GM12865 (cell line): ENCODE measurements around the gene ANKRD13D.

Experiments used
- DNase-seq: peaks from one replicate; pipeline ENCODE4 v3.0.0; 2010; ENCODE audit warnings: low read depth
- H3K4me3 ChIP-seq: 2 replicates; pipeline ENCODE4 v1.5.1; 2011; ENCODE audit warnings: mild to moderate bottlenecking, low read depth, low read length, control low read depth
- TF ChIP-seq, protein P1 (sequence below): IDR thresholded peaks from 2 replicates; pipeline ENCODE4 v1.5.1; 2011; ENCODE audit warnings: low read length, control low read depth, low read depth, inconsistent platforms; ENCODE audit not compliant: insufficient read depth; ENCODE audit errors: missing control alignments

Gene ANKRD13D

DNA sequence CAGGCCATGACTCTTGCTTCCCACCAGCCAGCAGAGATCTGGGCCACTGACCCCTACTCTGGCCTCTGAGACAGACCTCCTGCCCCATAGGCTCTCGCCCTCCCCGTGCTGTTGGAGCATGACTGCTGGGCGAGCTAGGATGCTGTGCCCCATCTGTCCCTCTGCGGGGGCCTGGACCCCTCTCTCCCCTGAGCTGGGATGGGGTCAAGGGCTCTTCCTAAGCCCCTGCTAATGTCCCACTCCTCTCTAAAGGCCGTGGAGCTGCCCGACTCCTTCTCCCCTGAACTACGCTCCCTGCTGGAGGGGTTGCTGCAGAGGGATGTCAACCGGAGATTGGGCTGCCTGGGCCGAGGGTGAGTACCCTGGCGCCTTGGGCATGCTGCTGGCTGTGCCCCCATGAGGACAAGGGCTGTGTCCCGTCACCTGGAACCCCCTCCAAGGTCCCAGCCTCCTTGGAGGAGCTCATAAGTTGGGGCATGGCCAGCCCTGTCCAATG lies 6.2 kb upstream of the ANKRD13D start:
- no peak overlapping the region for H3K4me3 ChIP-seq
- TF ChIP-seq, protein P1, sequence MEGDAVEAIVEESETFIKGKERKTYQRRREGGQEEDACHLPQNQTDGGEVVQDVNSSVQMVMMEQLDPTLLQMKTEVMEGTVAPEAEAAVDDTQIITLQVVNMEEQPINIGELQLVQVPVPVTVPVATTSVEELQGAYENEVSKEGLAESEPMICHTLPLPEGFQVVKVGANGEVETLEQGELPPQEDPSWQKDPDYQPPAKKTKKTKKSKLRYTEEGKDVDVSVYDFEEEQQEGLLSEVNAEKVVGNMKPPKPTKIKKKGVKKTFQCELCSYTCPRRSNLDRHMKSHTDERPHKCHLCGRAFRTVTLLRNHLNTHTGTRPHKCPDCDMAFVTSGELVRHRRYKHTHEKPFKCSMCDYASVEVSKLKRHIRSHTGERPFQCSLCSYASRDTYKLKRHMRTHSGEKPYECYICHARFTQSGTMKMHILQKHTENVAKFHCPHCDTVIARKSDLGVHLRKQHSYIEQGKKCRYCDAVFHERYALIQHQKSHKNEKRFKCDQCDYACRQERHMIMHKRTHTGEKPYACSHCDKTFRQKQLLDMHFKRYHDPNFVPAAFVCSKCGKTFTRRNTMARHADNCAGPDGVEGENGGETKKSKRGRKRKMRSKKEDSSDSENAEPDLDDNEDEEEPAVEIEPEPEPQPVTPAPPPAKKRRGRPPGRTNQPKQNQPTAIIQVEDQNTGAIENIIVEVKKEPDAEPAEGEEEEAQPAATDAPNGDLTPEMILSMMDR, result no peak
- no peak for DNase-seq

DNA sequence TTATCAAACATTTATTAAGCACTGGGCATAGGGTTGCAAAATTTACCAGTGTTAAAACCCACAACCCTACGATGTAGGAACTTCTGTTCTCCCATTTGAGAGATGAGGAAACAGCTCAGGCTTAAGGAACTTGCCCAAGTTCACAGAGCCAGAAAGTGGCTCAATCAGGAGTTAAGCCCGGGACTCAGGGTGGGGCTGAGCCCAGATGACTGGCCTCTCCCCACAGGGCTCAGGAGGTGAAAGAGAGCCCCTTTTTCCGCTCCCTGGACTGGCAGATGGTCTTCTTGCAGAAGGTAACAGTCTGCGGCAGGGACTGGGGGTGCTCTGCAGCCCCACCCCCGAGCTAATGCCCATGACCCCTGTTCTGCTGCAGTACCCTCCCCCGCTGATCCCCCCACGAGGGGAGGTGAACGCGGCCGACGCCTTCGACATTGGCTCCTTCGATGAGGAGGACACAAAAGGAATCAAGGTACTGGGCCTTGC lies 5.6 kb upstream of the ANKRD13D start:
- no peak overlapping the region for H3K4me3 ChIP-seq
- TF ChIP-seq, protein P1, result no peak
- DNase-seq, result no peak

DNA sequence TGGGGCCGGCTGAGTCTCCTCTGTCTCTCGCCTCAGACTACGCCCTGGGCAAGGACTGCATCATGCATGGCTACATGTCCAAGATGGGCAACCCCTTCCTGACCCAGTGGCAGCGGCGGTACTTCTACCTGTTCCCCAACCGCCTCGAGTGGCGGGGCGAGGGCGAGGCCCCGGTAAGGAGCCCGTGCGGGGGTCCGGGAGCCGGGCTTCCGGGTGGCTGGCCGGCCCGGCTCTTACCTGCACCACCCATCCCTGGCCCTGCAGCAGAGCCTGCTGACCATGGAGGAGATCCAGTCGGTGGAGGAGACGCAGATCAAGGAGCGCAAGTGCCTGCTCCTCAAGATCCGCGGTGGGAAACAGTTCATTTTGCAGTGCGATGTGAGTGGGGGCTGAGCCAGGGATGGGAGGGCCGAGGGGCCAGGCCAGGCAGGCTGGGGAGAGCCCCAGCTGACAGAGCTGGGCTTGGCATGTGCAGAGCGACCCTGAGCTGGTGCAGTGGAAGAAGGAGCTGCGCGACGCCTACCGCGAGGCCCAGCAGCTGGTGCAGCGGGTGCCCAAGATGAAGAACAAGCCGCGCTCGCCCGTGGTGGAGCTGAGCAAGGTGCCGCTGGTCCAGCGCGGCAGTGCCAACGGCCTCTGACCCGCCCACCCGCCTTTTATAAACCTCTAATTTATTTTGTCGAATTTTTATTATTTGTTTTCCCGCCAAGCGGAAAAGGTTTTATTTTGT lies 4.1 kb upstream of the ANKRD13D start:
- H3K4me3 ChIP-seq, result no peak overlapping the region

DNA sequence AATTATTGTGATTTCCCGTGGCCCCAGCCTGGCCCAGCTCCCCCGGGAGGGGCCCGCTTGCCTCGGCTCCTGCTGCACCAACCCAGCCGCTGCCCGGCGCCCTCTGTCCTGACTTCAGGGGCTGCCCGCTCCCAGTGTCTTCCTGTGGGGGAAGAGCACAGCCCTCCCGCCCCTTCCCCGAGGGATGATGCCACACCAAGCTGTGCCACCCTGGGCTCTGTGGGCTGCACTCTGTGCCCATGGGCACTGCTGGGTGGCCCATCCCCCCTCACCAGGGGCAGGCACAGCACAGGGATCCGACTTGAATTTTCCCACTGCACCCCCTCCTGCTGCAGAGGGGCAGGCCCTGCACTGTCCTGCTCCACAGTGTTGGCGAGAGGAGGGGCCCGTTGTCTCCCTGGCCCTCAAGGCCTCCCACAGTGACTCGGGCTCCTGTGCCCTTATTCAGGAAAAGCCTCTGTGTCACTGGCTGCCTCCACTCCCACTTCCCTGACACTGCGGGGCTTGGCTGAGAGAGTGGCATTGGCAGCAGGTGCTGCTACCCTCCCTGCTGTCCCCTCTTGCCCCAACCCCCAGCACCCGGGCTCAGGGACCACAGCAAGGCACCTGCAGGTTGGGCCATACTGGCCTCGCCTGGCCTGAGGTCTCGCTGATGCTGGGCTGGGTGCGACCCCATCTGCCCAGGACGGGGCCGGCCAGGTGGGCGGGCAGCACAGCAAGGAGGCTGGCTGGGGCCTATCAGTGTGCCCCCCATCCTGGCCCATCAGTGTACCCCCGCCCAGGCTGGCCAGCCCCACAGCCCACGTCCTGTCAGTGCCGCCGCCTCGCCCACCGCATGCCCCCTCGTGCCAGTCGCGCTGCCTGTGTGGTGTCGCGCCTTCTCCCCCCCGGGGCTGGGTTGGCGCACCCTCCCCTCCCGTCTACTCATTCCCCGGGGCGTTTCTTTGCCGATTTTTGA lies 3.3 kb upstream of the ANKRD13D start:
- no peak overlapping the region for H3K4me3 ChIP-seq
- TF ChIP-seq, protein P1, result no peak
- no peak for DNase-seq

More for the DNA sequence above, 4.1 kb upstream of the ANKRD13D start:
- TF ChIP-seq, protein P1, result no peak
- DNase-seq, result no peak

DNA sequence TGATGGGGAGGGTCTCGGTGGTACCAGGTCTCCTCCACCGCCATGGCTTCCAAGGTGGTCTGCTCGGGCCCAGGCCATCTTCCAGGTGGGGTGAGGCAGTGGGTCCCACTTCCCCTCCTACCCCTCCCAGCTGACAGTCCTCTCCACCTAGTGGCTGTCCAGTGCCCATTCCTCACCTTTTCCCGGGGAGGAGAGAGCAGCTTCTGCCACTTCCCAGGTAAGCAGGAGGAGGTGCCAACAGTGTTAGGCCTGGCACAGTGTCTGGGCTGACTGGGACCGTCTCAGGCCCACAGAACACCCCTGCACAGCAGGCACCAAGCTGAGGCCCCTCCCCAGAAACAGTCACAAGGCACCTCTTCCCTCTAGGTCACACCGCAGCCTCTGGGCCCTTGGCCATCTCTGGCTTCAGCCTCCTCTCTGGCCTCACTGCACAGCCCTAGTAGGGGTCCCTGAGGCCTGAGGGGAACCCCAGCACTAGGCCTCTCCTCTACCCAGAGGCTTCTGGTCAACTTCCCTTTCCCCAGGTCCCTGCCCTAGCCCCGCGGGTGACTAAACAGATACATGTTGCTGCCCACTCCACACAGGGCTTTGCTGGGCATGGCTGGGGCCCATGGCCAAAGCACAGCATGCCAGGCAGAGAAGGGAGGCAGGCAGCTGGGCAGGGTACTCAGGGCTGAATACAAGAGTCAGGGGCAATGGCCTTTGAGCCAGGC lies 2.3 kb upstream of the ANKRD13D start:
- no peak overlapping the region for H3K4me3 ChIP-seq
- no peak for DNase-seq
- TF ChIP-seq, protein P1, result no peak
